CD14-positive monocyte (primary cell): Measurements from ENCODE around the gene HDGFL3. TPM values are rescaled to one million over a fixed set of nuclear protein-coding genes. Genes with fewer than 3 reads are reported as not detected.

Experiments
- DNase-seq, 3 donors: peaks; one replicate each; pipeline ENCODE4 v3.0.0-alpha.2; 2011 to 2022
- H2AFZ ChIP-seq: 2 replicates; pipeline ENCODE4 v1.6.0; 2012; ENCODE audit warnings: mild to moderate bottlenecking, low read depth, low read length, inconsistent platforms; ENCODE audit not compliant: insufficient read depth, poor library complexity, severe bottlenecking
- H3K27ac ChIP-seq, 2 donors: 1 replicate in 1 of 2; 2 replicates in 1 of 2; pipeline ENCODE4 v1.5.1; 2012 to 2013; ENCODE audit warnings: low read length in 2 of 2, control low read depth in 1 of 2, inconsistent platforms in 1 of 2, low read depth in 1 of 2, mild to moderate bottlenecking in 1 of 2
- H3K27me3 ChIP-seq, 2 donors: one replicate each; pipeline versions ENCODE4 v1.6.0 to v1.6.1; 2011 to 2013; ENCODE audit warnings: low read length in 2 of 2; ENCODE audit not compliant: control insufficient read depth in 2 of 2, insufficient read depth in 2 of 2
- H3K36me3 ChIP-seq, 2 donors: replicated peaks in 1 of 2; 1 replicate in 1 of 2; 2 replicates in 1 of 2; pipeline versions ENCODE4 v1.5.1 to v1.6.1; 2012 to 2013; ENCODE audit warnings: low read length in 2 of 2, control low read depth in 1 of 2, inconsistent platforms in 1 of 2, mild to moderate bottlenecking in 1 of 2; ENCODE audit not compliant: insufficient read depth in 2 of 2, control insufficient read depth in 1 of 2
- H3K4me1 ChIP-seq, 2 donors: 1 replicate in 1 of 2; 2 replicates in 1 of 2; pipeline versions ENCODE4 v1.5.1 to v1.6.1; 2012 to 2013; ENCODE audit warnings: low read length in 2 of 2, control low read depth in 1 of 2, inconsistent platforms in 1 of 2, mild to moderate bottlenecking in 1 of 2, moderate library complexity in 1 of 2; ENCODE audit not compliant: insufficient read depth in 2 of 2, control insufficient read depth in 1 of 2
- H3K4me2 ChIP-seq: replicated peaks from 2 replicates; pipeline ENCODE3; 2012; ENCODE audit warnings: low read length, moderate library complexity, mild to moderate bottlenecking; ENCODE audit not compliant: poor library complexity, severe bottlenecking; ENCODE audit errors: extremely low read depth
- H3K4me3 ChIP-seq, 3 experiments: fragments of 200-600 bp in 1 of 3; sonication (generic) in 1 of 3; replicated peaks in 1 of 3; 1 replicate in 2 of 3; 2 replicates in 1 of 3; pipeline ENCODE4 v1.5.1; 2011 to 2013; ENCODE audit warnings: low read length in 3 of 3, mild to moderate bottlenecking in 3 of 3, control low read depth in 2 of 3, low read depth in 2 of 3, inconsistent platforms in 1 of 3, moderate library complexity in 1 of 3
- H3K79me2 ChIP-seq: 2 replicates; pipeline ENCODE4 v1.6.0; 2012; ENCODE audit warnings: mild to moderate bottlenecking, control low read depth, inconsistent platforms, low read length, moderate library complexity; ENCODE audit not compliant: insufficient read depth
- H3K9ac ChIP-seq: 2 replicates; pipeline ENCODE4 v1.6.0; 2017; ENCODE audit warnings: low read length, mild to moderate bottlenecking; ENCODE audit not compliant: insufficient read depth, poor library complexity, severe bottlenecking
- H3K9me3 ChIP-seq, 2 donors: replicated peaks in 1 of 2; 1 replicate in 1 of 2; 2 replicates in 1 of 2; pipeline versions ENCODE4 v1.5.1 to v1.6.1; 2012 to 2013; ENCODE audit warnings: low read length in 2 of 2, control low read depth in 1 of 2; ENCODE audit not compliant: control insufficient read depth in 1 of 2, insufficient read depth in 1 of 2
- H4K20me1 ChIP-seq: 2 replicates; pipeline ENCODE4 v1.6.0; 2012; ENCODE audit warnings: mild to moderate bottlenecking, low read length, control low read depth, moderate library complexity; ENCODE audit not compliant: insufficient read depth
- H3K27ac Mint-ChIP-seq, 7 donors: one replicate each; pipeline ENCODE4 v1.8.0; 2020; ENCODE audit warnings: mild to moderate bottlenecking in 7 of 7, mixed read lengths in 7 of 7, moderate library complexity in 6 of 7, inconsistent platforms in 2 of 7
- H3K27me3 Mint-ChIP-seq, 3 donors: one replicate each; pipeline ENCODE4 v1.8.0; 2021 to 2022; ENCODE audit warnings: low read depth in 3 of 3, mild to moderate bottlenecking in 3 of 3, mixed read lengths in 3 of 3, moderate library complexity in 3 of 3, inconsistent platforms in 1 of 3
- H3K36me3 Mint-ChIP-seq, 2 donors: one replicate each; pipeline ENCODE4 v1.8.0; 2020; ENCODE audit warnings: mixed read lengths in 2 of 2, inconsistent platforms in 1 of 2, mild to moderate bottlenecking in 1 of 2
- H3K4me1 Mint-ChIP-seq: one replicate; pipeline ENCODE4 v1.8.0; 2020; ENCODE audit warnings: mild to moderate bottlenecking, mixed read lengths
- H3K4me3 Mint-ChIP-seq, 2 donors: one replicate each; pipeline ENCODE4 v1.8.0; 2020; ENCODE audit warnings: mild to moderate bottlenecking in 2 of 2, mixed read lengths in 2 of 2, moderate library complexity in 1 of 2
- H3K9me3 Mint-ChIP-seq, 7 donors: one replicate each; pipeline ENCODE4 v1.8.0; 2020 to 2022; ENCODE audit warnings: mixed read lengths in 7 of 7, mild to moderate bottlenecking in 6 of 7, moderate library complexity in 6 of 7, inconsistent platforms in 2 of 7
- WGBS: methylation state at CpG from one replicate; pipeline ENCODE4 v1.1.5; 2013; ENCODE audit warnings: missing lambda C conversion rate; ENCODE audit not compliant: insufficient coverage; 5-methylcytosine and 5-hydroxymethylcytosine counted together
- intact Hi-C, 2 donors: fragments of 100-400 bp; cut with micrococcal nuclease; formaldehyde crosslinking; loops; one replicate each; pipeline versions ENCODE4 v1.15.0 to v1.15.1; 2023
- polyA plus RNA-seq, 3 donors: library from polyadenylated mRNA; depleted of rRNA in 1 of 3; unstranded in 2 of 3; stranded (reverse) in 1 of 3; fragments of 300-500 nt in 2 of 3; fragments of >200 nt in 1 of 3; fragmentation: Illumina TruSeq in 2 of 3; gene quantifications; 1 replicate in 2 of 3; 2 replicates in 1 of 3; pipeline ENCODE4 v1.2.3, GENCODE V29; 2012 to 2021
- TF ChIP-seq, protein P1 (sequence below): fragments of 200-600 bp; IDR thresholded peaks from one replicate; pipeline ENCODE4 v1.8.0; 2022; ENCODE audit warnings: antibody characterized with exemption, mild to moderate bottlenecking

The HDGFL3 gene
- polyA plus RNA-seq, 3 donors = 0.35 to 1.1 (median 0.69) TPM

DNA sequence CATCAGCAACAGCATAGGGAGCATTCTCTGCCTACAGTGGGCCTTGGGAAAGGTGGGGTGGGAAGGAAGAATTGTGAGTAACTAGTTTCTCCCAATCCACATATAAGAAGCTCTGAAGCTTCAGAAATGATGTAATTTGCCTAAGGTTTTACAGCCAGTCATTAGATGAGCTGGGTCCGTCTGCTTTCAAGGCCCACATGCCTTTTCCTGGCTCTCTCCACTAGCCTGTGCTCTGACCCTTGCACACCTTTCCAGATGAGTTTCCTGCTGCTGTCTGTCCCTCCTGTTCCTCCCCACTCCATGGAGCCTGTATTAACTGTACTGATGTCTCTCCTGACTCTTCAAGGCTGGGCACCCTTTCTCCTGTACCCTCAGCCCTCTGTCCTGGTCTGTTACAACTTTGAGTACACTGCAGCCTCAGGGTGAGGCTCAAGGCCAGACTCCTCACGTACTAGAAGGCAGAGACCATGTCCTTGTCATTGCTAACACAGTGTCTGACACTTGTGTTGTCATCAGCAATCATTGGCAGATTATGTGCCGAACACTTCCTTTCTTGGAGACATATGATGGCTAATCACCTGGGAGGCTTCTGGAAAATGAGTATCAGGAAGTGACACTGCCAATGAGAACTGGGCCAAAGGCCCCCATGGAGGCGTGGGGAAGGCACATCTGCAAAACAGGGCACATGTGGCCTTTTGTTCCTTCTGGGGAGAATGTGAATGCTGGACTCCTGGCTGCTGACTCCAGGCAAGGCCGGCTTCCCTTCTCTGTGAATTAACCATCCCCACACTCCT lies 93.5 kb downstream of the HDGFL3 start:
- intact Hi-C loops = no loop called here
- peak overlapping the region in 1 of 2 donors; percentile 17 for H3K4me3 Mint-ChIP-seq

GRCh38 chr15:83112956-83113299 lies 94.7 kb downstream of the HDGFL3 start:
- no peaks in the 10 kb centered on the region for H3K9me3 ChIP-seq
- no peak overlapping the region for H3K27ac ChIP-seq
- peaks cover 16 to 31% of the 10 kb centered on the region in 2 donors for H3K36me3 Mint-ChIP-seq
- H3K4me3 ChIP-seq = no peak overlapping the region
- no peak for DNase-seq
- no peak overlapping the region for H2AFZ ChIP-seq
- peaks cover 53% of the 10 kb centered on the region for H4K20me1 ChIP-seq
- no peak overlapping the region for H3K4me2 ChIP-seq
- peaks cover 20 to 25% of the 10 kb centered on the region in 2 donors for H3K4me1 ChIP-seq
- H3K9me3 Mint-ChIP-seq = peaks cover 0 to 5% (median 3%) of the 10 kb centered on the region in 7 donors
- intact Hi-C loops = no loop called here
- peaks cover 47 to 62% of the 10 kb centered on the region in 2 donors for H3K36me3 ChIP-seq
- H3K27me3 ChIP-seq = no peaks in the 10 kb centered on the region
- H3K27ac Mint-ChIP-seq = peak overlapping the region in 2 of 7 donors; percentile 44 to 58
- no peak overlapping the region for H3K9ac ChIP-seq
- WGBS = no CpG with 5 or more reads among the region's 3 CpGs
- TF ChIP-seq, protein P1, sequence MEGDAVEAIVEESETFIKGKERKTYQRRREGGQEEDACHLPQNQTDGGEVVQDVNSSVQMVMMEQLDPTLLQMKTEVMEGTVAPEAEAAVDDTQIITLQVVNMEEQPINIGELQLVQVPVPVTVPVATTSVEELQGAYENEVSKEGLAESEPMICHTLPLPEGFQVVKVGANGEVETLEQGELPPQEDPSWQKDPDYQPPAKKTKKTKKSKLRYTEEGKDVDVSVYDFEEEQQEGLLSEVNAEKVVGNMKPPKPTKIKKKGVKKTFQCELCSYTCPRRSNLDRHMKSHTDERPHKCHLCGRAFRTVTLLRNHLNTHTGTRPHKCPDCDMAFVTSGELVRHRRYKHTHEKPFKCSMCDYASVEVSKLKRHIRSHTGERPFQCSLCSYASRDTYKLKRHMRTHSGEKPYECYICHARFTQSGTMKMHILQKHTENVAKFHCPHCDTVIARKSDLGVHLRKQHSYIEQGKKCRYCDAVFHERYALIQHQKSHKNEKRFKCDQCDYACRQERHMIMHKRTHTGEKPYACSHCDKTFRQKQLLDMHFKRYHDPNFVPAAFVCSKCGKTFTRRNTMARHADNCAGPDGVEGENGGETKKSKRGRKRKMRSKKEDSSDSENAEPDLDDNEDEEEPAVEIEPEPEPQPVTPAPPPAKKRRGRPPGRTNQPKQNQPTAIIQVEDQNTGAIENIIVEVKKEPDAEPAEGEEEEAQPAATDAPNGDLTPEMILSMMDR = no peak
- peaks cover 28% of the 10 kb centered on the region for H3K4me1 Mint-ChIP-seq
- H3K79me2 ChIP-seq = peaks cover 34% of the 10 kb centered on the region
- no peak overlapping the region for H3K4me3 Mint-ChIP-seq
- peaks cover 0 to 3% (median 0%) of the 10 kb centered on the region in 3 donors for H3K27me3 Mint-ChIP-seq

More for the DNA sequence above, 93.5 kb downstream of the HDGFL3 start:
- peaks cover 49% of the 10 kb centered on the region for H4K20me1 ChIP-seq
- Mint-ChIP-seq H3K27me3 (peaks cover 0 to 3% (median 0%) of the 10 kb centered on the region in 3 donors), H3K4me1 (peaks cover 18% of the 10 kb centered on the region), H3K9me3 (peaks cover 0 to 5% (median 3%) of the 10 kb centered on the region in 7 donors), H3K27ac (no peak overlapping the region), H3K36me3 (peaks cover 16 to 31% of the 10 kb centered on the region in 2 donors)
- no peak overlapping the region for H3K4me2 ChIP-seq
- WGBS = 93% methylated on average over 4 of the region's 5 CpGs
- DNase-seq = no peak
- H3K9ac ChIP-seq = no peak overlapping the region
- H3K79me2 ChIP-seq = peaks cover 27% of the 10 kb centered on the region
- peaks cover 15% of the 10 kb centered on the region in 2 donors for H3K4me1 ChIP-seq
- no peak overlapping the region for H3K27ac ChIP-seq
- no peak overlapping the region for H3K4me3 ChIP-seq
- no peaks in the 10 kb centered on the region for H3K27me3 ChIP-seq
- no peaks in the 10 kb centered on the region for H3K9me3 ChIP-seq
- peaks cover 52 to 73% of the 10 kb centered on the region in 2 donors for H3K36me3 ChIP-seq
- H2AFZ ChIP-seq = no peak overlapping the region
- TF ChIP-seq, protein P1 = no peak
